ENCODE data around the gene GATAD1.

Gene GATAD1

DNA sequence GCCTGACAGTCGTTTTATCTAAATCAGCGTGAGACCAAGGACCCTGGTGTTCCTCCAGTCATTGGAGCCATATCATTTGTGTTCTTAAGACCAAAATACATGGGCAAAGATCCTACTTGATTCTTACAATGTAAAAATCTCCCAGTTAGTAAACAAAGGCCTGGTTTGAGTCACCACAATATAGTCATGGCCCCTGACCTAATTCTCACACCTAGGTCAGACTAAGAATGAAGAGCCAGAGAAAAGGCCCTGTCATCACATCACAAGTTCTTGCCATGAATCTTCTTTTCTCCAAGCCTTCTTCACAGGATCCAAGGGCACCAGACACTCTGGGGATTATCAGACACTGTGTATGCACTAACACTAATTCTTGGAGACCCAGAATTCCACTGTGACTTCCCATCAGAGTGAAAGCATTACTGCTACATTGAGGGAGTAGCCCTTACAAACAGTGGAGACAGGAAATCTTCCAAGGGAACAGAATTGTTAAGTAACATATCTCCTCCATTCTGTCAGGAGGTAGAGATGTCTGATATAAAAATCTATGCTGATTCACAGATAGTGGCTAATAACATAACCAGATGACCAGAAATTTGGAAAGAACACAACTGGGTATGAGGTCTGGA is 38.1 kb downstream of the GATAD1 start:
- Histone ChIP-seq H3K9me3 (ENCODE audit: severe bottlenecking) (no peaks in the 10 kb centered on the region), H3K27me3 (ENCODE audit: insufficient read depth, low read depth, severe bottlenecking) (no peaks in the 10 kb centered on the region), H3K4me3 (ENCODE audit: low read depth, low read length) (no peak overlapping the region), H3K27ac (no peak overlapping the region; the same call in 1 of the 2 replicates), H3K36me3 (peaks cover 42% of the 10 kb centered on the region)
- TF ChIP-seq, protein P1, sequence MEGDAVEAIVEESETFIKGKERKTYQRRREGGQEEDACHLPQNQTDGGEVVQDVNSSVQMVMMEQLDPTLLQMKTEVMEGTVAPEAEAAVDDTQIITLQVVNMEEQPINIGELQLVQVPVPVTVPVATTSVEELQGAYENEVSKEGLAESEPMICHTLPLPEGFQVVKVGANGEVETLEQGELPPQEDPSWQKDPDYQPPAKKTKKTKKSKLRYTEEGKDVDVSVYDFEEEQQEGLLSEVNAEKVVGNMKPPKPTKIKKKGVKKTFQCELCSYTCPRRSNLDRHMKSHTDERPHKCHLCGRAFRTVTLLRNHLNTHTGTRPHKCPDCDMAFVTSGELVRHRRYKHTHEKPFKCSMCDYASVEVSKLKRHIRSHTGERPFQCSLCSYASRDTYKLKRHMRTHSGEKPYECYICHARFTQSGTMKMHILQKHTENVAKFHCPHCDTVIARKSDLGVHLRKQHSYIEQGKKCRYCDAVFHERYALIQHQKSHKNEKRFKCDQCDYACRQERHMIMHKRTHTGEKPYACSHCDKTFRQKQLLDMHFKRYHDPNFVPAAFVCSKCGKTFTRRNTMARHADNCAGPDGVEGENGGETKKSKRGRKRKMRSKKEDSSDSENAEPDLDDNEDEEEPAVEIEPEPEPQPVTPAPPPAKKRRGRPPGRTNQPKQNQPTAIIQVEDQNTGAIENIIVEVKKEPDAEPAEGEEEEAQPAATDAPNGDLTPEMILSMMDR (IDR thresholded peaks at IDR 0.05; ENCODE audit: low read depth, low read length), result no peak
- no peak for DNase-seq

DNA sequence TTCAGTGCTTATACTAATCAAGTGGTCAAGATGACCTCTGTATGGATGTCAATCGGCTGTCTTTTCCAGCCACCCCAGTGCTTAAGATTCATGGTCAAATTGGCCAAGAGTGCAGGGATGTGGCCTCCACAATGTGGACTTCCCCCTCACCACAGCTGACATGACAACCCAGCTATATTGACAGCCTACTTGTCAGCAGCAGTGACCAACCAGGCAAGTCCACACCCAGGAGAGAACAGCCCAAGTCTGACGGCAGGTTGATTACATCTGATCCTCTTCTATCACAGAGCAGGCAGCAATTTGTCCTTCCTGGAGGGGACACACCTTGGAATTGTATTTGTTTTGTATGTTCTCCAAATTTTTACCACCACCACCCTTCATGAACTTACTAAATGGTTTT is 38.7 kb downstream of the GATAD1 start:
- no peak for DNase-seq
- H3K36me3 ChIP-seq, result peaks cover 47% of the 10 kb centered on the region
- H3K9me3 ChIP-seq (ENCODE audit: severe bottlenecking), result no peaks in the 10 kb centered on the region
- H3K27me3 ChIP-seq (ENCODE audit: insufficient read depth, low read depth, severe bottlenecking), result no peaks in the 10 kb centered on the region
- H3K4me3 ChIP-seq (ENCODE audit: low read depth, low read length), result no peak overlapping the region
- H3K27ac ChIP-seq, result no peak overlapping the region
- TF ChIP-seq, protein P1 (IDR thresholded peaks at IDR 0.05; ENCODE audit: low read depth, low read length), result no peak

DNA sequence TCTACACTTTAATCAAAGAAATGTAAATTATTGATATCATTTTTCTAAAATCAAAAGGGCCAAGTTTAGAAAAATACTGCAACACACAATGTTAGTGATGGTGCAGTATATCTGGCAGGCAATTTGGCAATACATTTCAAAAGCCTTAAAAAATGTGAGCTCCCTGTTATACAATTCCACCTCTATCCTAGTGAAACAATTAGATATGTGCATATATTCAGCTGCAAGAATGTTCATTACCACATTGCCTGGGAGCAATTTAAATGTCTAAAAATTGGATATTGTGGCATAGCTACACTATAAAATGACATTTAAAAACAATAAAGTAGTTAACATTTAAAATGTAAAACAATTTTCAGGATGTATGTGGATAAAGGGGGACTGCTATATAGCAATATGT is 40.5 kb downstream of the GATAD1 start:
- Histone ChIP-seq H3K36me3 (peaks cover 63% of the 10 kb centered on the region), H3K27me3 (ENCODE audit: insufficient read depth, low read depth, severe bottlenecking) (no peaks in the 10 kb centered on the region), H3K4me3 (ENCODE audit: low read depth, low read length) (no peak overlapping the region), H3K9me3 (ENCODE audit: severe bottlenecking) (no peaks in the 10 kb centered on the region), H3K27ac (no peak overlapping the region)
- no peak for DNase-seq
- TF ChIP-seq, protein P1 (IDR thresholded peaks at IDR 0.05; ENCODE audit: low read depth, low read length), result no peak

DNA sequence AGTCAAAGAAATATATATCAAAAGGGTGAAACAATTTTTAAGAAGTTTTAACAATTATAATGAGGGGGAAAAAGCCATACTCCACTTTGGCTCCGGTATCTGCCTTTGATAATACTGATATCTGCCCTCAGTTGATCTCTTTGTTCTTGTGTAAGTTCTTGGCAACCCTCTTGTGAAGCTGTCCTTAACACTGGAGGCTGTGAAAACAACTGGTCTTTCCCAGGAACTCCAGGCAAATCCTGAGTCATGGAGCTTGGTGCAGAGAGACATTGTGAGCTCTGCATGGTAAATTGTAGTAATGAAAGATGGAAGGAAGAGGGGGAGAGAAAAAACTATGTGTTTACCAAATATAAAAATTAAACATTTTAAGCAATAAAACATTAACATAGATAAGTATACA is 42.4 kb downstream of the GATAD1 start:
- no peak for DNase-seq
- H3K36me3 ChIP-seq, result peaks cover 74% of the 10 kb centered on the region
- H3K9me3 ChIP-seq (ENCODE audit: severe bottlenecking), result no peaks in the 10 kb centered on the region

DNA sequence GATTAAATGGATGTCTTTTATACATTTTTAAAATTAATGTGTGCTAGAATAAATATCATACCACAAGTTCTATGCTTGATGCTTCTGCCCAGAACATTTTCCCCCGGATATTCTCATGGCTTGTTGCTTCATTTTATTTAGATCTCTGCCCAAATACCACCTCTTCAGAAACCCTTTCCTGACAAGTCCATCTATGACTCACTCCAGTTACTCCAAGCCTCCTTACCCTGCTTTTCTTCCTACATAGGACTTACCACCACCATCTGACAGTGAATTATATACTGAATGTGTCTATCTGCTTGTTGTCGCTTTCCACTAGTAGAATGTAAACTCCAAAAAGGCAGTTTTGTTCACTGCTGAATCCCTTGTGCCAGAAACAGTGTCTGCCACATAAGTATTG is 49.6 kb downstream of the GATAD1 start:
- no peaks in the 10 kb centered on the region for H3K9me3 ChIP-seq (ENCODE audit: severe bottlenecking)
- no peak for DNase-seq
- TF ChIP-seq, protein P1 (IDR thresholded peaks at IDR 0.05; ENCODE audit: low read depth, low read length), result no peak

More for the DNA sequence above, 42.4 kb downstream of the GATAD1 start:
- Histone ChIP-seq H3K27me3 (ENCODE audit: insufficient read depth, low read depth, severe bottlenecking) (no peaks in the 10 kb centered on the region), H3K4me3 (ENCODE audit: low read depth, low read length) (no peak overlapping the region), H3K27ac (no peak overlapping the region)
- TF ChIP-seq, protein P1 (IDR thresholded peaks at IDR 0.05; ENCODE audit: low read depth, low read length), result no peak

DNA sequence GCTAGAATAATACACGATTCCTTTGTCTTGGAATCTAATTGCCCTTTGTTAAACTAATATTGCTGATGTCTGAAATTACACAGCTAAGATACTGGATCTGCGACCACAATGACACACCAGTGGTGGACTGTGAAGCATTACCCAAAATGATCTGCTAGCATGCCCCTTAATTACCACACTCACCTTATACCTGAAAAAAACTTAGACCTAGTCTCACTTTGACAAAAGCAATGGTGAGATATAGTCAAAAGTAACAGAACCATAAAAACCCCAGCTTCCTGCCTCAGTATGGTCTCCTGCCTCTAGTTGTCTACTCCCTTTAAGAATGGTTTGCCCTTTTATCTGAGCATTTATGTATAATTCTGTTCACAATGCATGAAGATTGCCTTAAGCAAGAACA is 51.3 kb downstream of the GATAD1 start:
- Histone ChIP-seq H3K9me3 (ENCODE audit: severe bottlenecking) (no peaks in the 10 kb centered on the region), H3K4me3 (ENCODE audit: low read depth, low read length) (no peak overlapping the region), H3K36me3 (peaks cover 38% of the 10 kb centered on the region), H3K27ac (no peak overlapping the region), H3K27me3 (ENCODE audit: insufficient read depth, low read depth, severe bottlenecking) (no peaks in the 10 kb centered on the region)
- no peak for DNase-seq
- TF ChIP-seq, protein P1 (IDR thresholded peaks at IDR 0.05; ENCODE audit: low read depth, low read length), result no peak

More for the DNA sequence above, 49.6 kb downstream of the GATAD1 start:
- no peak overlapping the region for H3K4me3 ChIP-seq (ENCODE audit: low read depth, low read length)
- H3K27me3 ChIP-seq (ENCODE audit: insufficient read depth, low read depth, severe bottlenecking), result no peaks in the 10 kb centered on the region
- no peak overlapping the region for H3K27ac ChIP-seq
- H3K36me3 ChIP-seq, result peaks cover 47% of the 10 kb centered on the region

Data from WERI-Rb-1 (cell line).